Skeletal muscle cell (primary cell): ENCODE data around the gene TMEM145.
"Not testable (repeated sequence)": the region's sequence is repeated elsewhere in the genome, so short reads cannot be mapped to it uniquely, and the experiment has no call there.

Experiments
- DNase-seq: peaks from one replicate; pipeline ENCODE4 v3.0.0-alpha.2; 2010; ENCODE audit warnings: low read depth
- H3K4me3 ChIP-seq: 2 replicates; pipeline ENCODE4 v1.5.1; 2011; ENCODE audit warnings: low read depth, mild to moderate bottlenecking, control low read depth, low read length, moderate library complexity

The TMEM145 gene

DNA sequence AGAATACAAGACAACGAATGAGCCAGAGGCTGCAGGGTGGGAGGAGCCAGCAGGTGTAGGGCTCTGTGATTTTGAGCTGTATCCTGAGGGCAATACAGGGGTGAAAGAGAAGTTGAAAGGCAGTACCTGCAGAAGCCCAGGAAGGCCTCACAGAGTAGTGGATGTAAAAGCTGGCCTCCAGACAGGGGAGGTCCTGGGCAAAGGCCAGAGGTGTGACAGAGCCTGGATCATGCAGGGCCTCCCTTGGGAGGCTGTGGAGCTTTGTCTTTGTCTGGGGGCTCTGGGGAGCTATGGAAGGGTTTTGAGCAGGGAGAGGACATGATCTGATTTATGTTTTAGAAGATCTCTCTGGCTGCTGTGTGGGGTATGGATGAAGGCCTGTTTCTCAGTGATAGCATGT lies 15.0 kb downstream of the TMEM145 start:
- no peak overlapping the region for H3K4me3 ChIP-seq
- no peak for DNase-seq

- no peak overlapping the region for H3K4me3 ChIP-seq
- DNase-seq, result no peak
Measured at GRCh38 chr19:42328854-42329253, 15.7 kb downstream of the TMEM145 start.

DNA sequence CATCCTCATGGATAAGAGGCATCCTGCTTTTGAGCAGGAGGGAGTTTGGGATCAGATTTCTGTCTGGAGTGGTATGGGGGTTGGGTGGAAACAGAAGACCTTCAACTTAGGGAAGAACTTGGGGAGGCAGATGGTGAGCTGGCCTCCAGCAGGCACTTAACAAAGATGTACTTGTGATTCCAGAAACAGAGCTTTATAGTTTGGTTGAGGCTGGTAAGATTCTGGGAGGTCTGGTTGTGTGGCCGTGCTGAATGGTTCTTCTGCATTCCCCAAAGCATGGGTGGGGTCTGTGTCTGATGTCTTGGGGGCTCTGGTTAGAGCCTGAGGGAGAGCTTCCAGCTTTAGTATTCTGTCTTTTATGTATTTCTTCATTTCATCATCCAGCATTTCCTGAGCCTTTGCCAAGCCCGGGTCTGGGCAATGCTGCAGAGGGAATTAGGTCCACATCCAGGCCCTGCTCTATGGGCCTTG lies 17.2 kb downstream of the TMEM145 start:
- H3K4me3 ChIP-seq, result no peak overlapping the region
- no peak for DNase-seq

- H3K4me3 ChIP-seq, DNase-seq: not testable (repeated sequence)
Measured at GRCh38 chr19:42331333-42331732, 18.2 kb downstream of the TMEM145 start.

DNA sequence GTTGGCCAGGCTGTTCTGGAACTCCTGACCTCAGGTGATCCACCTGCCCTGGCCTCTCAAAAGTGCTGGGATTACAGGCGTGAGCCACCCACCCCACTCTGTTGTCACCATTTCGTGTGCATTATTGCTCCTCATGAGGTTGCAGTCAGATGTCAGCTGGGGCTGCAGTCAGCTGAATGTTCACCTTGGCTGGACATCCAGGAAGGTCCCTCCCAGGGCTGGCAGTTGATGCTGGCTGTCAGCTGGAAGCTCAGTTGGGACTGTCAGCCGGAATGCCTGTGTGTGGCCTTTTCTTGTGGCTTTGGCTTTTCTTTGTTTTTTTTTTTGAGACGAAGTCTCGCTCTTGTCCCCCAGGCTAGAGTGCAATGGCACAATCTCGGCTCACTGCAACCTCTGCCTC lies 18.9 kb downstream of the TMEM145 start:
- no peak for DNase-seq
- no peak overlapping the region for H3K4me3 ChIP-seq

DNA sequence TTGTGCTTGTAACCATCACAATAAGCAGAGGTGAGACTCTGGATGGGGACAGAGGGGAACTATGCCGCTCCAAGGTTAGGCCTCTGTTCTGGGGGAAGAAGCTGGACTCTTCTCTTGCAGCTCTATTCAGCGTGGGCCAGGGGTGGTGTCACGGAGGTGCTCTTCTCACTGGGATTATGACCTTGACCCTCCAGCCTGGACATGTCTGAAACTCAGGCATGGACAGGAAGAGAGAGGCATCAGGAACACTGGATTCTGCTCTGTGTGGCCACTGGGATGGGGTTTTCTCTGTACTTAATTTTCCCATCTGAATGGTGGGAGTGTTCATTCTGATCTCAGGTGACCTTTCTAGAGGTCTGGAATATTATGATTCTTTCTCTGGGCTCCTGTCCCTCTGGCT lies 19.9 kb downstream of the TMEM145 start:
- no peak overlapping the region for H3K4me3 ChIP-seq
- no peak for DNase-seq

- DNase-seq, result no peak
- no peak overlapping the region for H3K4me3 ChIP-seq
Measured at GRCh38 chr19:42333975-42334696, 21.0 kb downstream of the TMEM145 start.

DNA sequence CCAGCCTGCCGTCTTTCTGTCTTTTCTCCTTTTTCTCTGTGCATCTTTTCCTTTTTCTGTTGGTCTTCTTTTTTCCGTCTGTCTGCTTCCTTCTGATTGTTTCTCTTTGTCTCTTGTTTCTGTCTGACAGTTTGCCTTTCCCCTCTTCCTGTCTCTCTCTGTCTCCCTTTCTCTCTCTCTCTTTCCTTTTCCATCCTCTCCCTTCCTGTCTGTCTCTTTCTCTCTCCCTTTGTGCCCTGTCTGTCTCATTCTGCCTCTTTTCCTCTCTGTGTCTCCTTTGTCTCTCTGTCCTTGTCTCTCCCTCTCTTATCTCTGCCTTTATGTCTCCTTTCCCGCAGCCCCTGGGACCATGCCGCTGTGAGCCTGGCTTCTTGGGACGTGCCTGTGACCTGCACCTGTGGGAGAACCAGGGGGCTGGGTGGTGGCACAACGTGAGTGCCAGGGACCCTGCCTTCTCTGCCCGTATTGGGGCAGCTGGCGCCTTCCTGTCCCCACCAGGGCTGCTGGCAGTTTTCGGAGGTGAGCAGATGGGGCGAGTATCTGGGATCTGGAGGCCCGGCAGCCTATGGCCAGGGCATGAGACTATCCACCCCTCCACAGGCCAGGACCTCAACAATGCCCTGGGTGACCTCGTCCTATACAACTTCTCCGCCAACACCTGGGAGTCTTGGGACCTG lies 21.7 kb downstream of the TMEM145 start:
- DNase-seq, result no peak
- no peak overlapping the region for H3K4me3 ChIP-seq

- no peak overlapping the region for H3K4me3 ChIP-seq
- no peak for DNase-seq
Measured at GRCh38 chr19:42335374-42335936, 22.3 kb downstream of the TMEM145 start.

GRCh38 chr19:42335971-42336370 lies 22.9 kb downstream of the TMEM145 start:
- H3K4me3 ChIP-seq, result no peak overlapping the region
- no peak for DNase-seq

GRCh38 chr19:42339126-42339860 lies 26.2 kb downstream of the TMEM145 start:
- DNase-seq, H3K4me3 ChIP-seq: not testable (repeated sequence)

DNA sequence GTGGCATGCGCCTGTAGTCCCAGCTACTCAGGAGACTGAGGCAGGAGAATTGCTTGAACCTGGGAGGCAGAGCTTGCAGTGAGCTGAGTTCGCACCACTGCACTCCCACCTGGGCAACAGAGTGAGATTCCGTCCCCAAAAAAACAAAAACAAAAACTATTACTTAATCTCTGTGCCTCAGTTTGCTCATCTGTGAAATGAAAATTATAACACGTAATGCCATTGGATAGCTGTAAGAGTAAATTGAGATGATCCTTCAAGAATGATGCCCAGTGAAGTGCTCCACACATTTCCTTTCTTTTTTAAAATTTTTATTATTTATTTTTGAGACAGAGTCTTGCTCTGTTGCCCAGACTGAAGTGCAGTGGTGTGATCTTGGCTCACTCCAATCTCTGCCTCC lies 26.8 kb downstream of the TMEM145 start:
- H3K4me3 ChIP-seq, DNase-seq: not testable (repeated sequence)

DNA sequence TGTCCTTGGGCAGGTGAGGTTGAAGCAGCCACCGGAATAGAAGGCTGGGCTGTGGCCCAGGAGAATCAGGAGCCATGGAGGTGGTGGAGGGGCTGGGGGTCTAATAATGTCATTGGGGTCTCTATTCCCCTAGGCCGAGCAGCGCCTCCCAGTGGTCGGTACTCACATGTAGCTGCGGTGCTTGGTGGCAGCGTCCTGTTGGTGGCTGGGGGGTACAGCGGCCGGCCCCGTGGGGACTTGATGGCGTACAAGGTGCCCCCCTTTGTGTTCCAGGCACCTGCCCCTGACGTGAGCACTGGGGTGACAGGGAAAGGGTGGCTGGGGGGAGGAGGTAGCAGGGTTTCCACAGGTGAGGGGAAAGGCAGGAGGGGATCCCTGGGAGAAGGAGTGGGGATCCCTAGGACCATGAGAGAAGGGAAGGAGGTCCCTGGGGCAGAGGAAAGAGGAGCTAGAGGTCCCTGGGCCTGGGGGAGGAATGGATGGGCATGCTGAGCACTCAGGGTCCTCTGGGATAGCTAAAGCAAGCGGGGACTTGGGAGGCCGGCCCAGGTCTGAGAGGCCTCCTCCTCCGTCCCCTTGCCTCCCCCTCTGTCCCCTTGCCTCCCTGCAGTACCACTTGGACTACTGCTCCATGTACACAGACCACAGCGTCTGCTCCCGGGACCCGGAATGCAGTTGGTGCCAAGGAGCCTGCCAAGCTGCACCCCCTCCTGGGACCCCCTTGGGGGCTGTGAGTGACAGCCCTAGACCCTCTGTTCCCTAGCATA lies 30.4 kb downstream of the TMEM145 start:
- no peak for DNase-seq

DNA sequence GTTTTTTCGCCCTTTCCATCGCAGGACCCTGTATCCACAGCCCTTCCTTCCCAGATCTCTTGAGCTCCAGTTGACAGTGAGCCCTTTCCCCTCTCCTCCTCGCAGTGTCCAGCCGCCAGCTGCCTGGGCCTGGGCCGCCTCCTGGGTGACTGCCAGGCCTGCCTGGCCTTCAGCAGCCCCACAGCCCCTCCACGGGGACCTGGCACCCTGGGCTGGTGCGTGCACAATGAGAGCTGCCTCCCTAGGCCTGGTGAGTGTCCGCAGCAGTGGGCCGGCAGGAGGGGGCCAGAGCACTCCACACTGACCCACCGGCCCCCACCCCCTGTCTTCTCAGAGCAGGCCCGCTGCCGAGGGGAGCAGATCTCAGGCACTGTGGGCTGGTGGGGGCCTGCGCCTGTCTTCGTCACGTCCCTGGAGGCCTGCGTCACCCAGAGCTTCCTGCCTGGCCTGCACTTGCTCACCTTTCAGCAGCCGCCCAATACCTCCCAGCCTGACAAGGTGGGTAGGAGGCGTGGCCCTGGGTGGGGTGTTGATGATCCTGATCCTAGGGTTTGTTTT lies 31.3 kb downstream of the TMEM145 start:
- H3K4me3 ChIP-seq, result no peak overlapping the region
- DNase-seq, result no peak

More for the DNA sequence above, 30.4 kb downstream of the TMEM145 start:
- H3K4me3 ChIP-seq, result no peak overlapping the region

DNA sequence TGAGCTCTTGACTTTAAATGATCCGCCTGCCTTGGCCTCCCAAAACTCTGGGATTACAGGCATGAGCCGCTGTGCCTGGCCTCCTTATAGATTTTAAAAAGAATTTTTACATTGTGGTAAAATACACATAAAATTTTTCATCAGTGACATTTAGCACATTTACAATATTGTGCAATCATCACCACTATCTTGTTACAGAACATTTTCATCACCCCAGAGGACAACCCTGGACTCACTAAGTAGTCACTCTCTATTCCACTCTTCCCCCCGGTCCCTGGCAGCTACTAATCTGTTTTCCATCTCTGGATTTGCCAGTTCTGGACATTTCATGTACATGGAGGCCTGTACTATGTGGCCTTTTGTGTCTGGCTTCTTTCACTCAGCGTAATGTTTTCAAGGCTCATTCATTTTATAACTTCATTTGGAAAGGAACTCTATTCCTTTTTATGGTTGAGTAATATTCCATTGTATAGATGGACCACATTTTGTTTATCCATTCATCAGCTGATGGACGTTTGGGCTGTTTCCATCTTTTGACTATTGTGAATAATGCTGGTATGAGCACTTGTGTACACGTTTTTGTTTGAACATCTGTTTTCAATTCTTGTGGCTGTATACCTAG lies 32.2 kb downstream of the TMEM145 start:
- H3K4me3 ChIP-seq, result no peak overlapping the region
- peak; percentile 43 for DNase-seq

GRCh38 chr19:42348211-42348610 lies 35.1 kb downstream of the TMEM145 start:
- no peak for DNase-seq
- no peak overlapping the region for H3K4me3 ChIP-seq

- H3K4me3 ChIP-seq, result no peak overlapping the region
- DNase-seq, result no peak
Measured at GRCh38 chr19:42349378-42350107, 36.4 kb downstream of the TMEM145 start.

GRCh38 chr19:42350417-42350816 lies 37.3 kb downstream of the TMEM145 start:
- H3K4me3 ChIP-seq, result no peak overlapping the region
- no peak for DNase-seq
